SU-DHL-6 (cell line): ENCODE measurements around the gene ACACA.

Experiments
- EZH2phosphoT487 ChIP-seq: fragments of 200-600 bp; sonication (generic), shearing (Covaris generic); conservative IDR thresholded peaks from 2 replicates; pipeline ENCODE4 v1.6.1; 2018; ENCODE audit warnings: mild to moderate bottlenecking, antibody characterized with exemption, low read length, moderate library complexity, mixed read lengths
- TF ChIP-seq, protein P1 (sequence below): fragments of 200-600 bp; sonication (generic); IDR thresholded peaks from one replicate; pipeline ENCODE4 v1.5.1; 2017; ENCODE audit warnings: antibody characterized with exemption, mild to moderate bottlenecking, low read length, moderate library complexity; ENCODE audit not compliant: insufficient read depth, poor library complexity, severe bottlenecking

DNA sequence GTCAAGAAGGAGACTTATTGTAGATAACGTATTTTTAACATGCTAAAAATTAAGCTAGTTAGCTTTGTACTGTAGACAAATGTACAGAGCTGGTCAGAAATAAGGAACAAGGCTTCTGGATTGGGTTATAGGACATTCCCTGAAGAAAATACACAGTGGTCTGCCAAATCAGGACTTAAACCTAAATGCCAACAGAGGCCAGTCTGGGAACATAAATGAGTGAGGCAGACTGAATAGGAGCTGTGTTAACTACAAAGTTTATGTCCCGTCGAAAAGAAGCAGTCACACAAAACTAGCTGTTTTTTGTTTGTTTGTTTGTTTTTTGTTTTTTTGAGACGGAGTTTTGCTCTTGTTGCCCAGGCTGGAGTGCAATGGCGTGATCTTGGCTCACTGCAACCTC, 151.2 kb downstream of the ACACA start:
- TF ChIP-seq, protein P1, sequence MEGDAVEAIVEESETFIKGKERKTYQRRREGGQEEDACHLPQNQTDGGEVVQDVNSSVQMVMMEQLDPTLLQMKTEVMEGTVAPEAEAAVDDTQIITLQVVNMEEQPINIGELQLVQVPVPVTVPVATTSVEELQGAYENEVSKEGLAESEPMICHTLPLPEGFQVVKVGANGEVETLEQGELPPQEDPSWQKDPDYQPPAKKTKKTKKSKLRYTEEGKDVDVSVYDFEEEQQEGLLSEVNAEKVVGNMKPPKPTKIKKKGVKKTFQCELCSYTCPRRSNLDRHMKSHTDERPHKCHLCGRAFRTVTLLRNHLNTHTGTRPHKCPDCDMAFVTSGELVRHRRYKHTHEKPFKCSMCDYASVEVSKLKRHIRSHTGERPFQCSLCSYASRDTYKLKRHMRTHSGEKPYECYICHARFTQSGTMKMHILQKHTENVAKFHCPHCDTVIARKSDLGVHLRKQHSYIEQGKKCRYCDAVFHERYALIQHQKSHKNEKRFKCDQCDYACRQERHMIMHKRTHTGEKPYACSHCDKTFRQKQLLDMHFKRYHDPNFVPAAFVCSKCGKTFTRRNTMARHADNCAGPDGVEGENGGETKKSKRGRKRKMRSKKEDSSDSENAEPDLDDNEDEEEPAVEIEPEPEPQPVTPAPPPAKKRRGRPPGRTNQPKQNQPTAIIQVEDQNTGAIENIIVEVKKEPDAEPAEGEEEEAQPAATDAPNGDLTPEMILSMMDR = no peak
- no peak for TF ChIP-seq EZH2phosphoT487
